Uterus (tissue), 4 donors: ENCODE results near the gene STRN. TPM values are rescaled to one million over a fixed set of nuclear protein-coding genes. Genes with fewer than 3 reads are reported as not detected.

Experiments used
- DNase-seq, 2 donors: peaks; one replicate each; pipeline ENCODE4 v3.0.0-alpha.2; 2019 to 2020
- H3K27ac ChIP-seq, 2 donors: fragments of 200-600 bp; sonication (generic); 1 replicate in 1 of 2; 2 replicates in 1 of 2; pipeline ENCODE4 v1.5.1; 2016 to 2018
- H3K27me3 ChIP-seq, 2 donors: fragments of 200-600 bp; sonication (generic); one replicate each; pipeline ENCODE4 v1.5.1; 2018 to 2019; ENCODE audit warnings: control low read depth in 1 of 2
- H3K36me3 ChIP-seq, 2 donors: fragments of 200-600 bp; sonication (generic); one replicate each; pipeline ENCODE4 v1.5.1; 2019; ENCODE audit warnings: control low read depth in 1 of 2
- H3K4me1 ChIP-seq, 2 donors: fragments of 200-600 bp; sonication (generic); one replicate each; pipeline ENCODE4 v1.5.1; 2018 to 2019; ENCODE audit warnings: control low read depth in 1 of 2
- H3K4me3 ChIP-seq, 2 donors: fragments of 200-600 bp; sonication (generic); 1 replicate in 1 of 2; 2 replicates in 1 of 2; pipeline ENCODE4 v1.5.1; 2018 to 2019; ENCODE audit warnings: mild to moderate bottlenecking in 1 of 2
- H3K9me3 ChIP-seq, 2 donors: fragments of 200-600 bp; sonication (generic); one replicate each; pipeline ENCODE4 v1.5.1; 2019; ENCODE audit warnings: control low read depth in 1 of 2
- POLR2A ChIP-seq, 2 donors: fragments of 450-650 bp; IDR thresholded peaks; one replicate each; pipeline ENCODE4 v1.6.1; 2016; ENCODE audit warnings: antibody characterized with exemption in 2 of 2, mild to moderate bottlenecking in 1 of 2, moderate library complexity in 1 of 2
- intact Hi-C: fragments of 100-400 bp; cut with DNase I; formaldehyde crosslinking; loops from one replicate; pipeline ENCODE4 v1.15.1; 2023; ENCODE audit warnings: low total_unique reads
- total RNA-seq, 4 donors: library from RNA; depleted of rRNA in 3 of 4; stranded (reverse); fragments of >200 nt in 3 of 4; gene quantifications; one replicate each; pipeline versions ENCODE4 v1.1.0 to v1.2.4, GENCODE V29; 2014 to 2023
- TF ChIP-seq, protein P1 (sequence below), 4 experiments: fragments of 200-600 bp in 2 of 4; fragments of 450-650 bp in 2 of 4; sonication (generic) in 2 of 4; IDR thresholded peaks; one replicate each; pipeline ENCODE4 v1.5.1; 2016 to 2019; ENCODE audit warnings: antibody characterized with exemption in 4 of 4, mild to moderate bottlenecking in 2 of 4, moderate library complexity in 1 of 4
- donor health status: DM: yes; HTN: yes; CAD: no.

Gene STRN
- total RNA-seq, 4 donors from 2014 or later, result 12.0 to 29.0 (median 20.2) TPM

DNA sequence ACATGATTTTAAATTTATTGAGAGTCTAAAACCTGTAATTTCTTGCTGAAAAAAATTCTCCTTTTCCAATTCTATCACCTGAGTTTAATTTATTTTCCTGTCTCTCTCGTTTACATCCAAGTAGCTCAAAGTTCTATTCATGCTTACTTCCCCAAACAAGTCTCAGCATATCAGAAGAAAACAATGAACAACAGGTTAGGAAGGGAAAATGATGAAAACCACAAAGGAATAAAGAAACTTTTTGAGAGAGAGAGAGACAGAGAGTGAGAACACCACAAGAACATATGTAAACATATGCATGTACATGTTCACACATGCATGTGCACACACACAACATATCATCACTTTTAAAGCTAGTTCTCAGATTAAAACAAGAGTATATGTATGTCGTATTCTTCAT, 112.1 kb downstream of the STRN start:
- intact Hi-C loops, result no loop called here
- no peaks in the 10 kb centered on the region for H3K4me1 ChIP-seq
- no peaks in the 10 kb centered on the region for H3K36me3 ChIP-seq
- no peak for DNase-seq
- no peak for TF ChIP-seq POLR2A (IDR thresholded peaks at IDR 0.05)
- TF ChIP-seq, protein P1, sequence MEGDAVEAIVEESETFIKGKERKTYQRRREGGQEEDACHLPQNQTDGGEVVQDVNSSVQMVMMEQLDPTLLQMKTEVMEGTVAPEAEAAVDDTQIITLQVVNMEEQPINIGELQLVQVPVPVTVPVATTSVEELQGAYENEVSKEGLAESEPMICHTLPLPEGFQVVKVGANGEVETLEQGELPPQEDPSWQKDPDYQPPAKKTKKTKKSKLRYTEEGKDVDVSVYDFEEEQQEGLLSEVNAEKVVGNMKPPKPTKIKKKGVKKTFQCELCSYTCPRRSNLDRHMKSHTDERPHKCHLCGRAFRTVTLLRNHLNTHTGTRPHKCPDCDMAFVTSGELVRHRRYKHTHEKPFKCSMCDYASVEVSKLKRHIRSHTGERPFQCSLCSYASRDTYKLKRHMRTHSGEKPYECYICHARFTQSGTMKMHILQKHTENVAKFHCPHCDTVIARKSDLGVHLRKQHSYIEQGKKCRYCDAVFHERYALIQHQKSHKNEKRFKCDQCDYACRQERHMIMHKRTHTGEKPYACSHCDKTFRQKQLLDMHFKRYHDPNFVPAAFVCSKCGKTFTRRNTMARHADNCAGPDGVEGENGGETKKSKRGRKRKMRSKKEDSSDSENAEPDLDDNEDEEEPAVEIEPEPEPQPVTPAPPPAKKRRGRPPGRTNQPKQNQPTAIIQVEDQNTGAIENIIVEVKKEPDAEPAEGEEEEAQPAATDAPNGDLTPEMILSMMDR (IDR thresholded peaks at IDR 0.05), result no peak
- no peak overlapping the region for H3K27ac ChIP-seq
- H3K9me3 ChIP-seq, result no peaks in the 10 kb centered on the region
- no peaks in the 10 kb centered on the region for H3K27me3 ChIP-seq
- H3K4me3 ChIP-seq, result no peak overlapping the region

GRCh38 chr2:36849265-36849664, 117.1 kb downstream of the STRN start:
- TF ChIP-seq, protein P1 (IDR thresholded peaks at IDR 0.05), result no peak
- no peak for DNase-seq
- no peaks in the 10 kb centered on the region for H3K27me3 ChIP-seq
- no peaks in the 10 kb centered on the region for H3K4me1 ChIP-seq
- H3K9me3 ChIP-seq, result no peaks in the 10 kb centered on the region
- no peaks in the 10 kb centered on the region for H3K36me3 ChIP-seq
- H3K27ac ChIP-seq, result no peak overlapping the region
- intact Hi-C loops, result no loop called here
- no peak overlapping the region for H3K4me3 ChIP-seq

GRCh38 chr2:36843838-36844237, 122.5 kb downstream of the STRN start:
- Histone ChIP-seq H3K36me3 (no peaks in the 10 kb centered on the region), H3K27me3 (no peaks in the 10 kb centered on the region), H3K27ac (no peak overlapping the region), H3K4me1 (no peaks in the 10 kb centered on the region), H3K9me3 (no peaks in the 10 kb centered on the region), H3K4me3 (no peak overlapping the region)
- TF ChIP-seq, protein P1 (IDR thresholded peaks at IDR 0.05), result no peak
- TF ChIP-seq POLR2A (IDR thresholded peaks at IDR 0.05), result no peak
- intact Hi-C loops, result no loop called here
- DNase-seq, result no peak

DNA sequence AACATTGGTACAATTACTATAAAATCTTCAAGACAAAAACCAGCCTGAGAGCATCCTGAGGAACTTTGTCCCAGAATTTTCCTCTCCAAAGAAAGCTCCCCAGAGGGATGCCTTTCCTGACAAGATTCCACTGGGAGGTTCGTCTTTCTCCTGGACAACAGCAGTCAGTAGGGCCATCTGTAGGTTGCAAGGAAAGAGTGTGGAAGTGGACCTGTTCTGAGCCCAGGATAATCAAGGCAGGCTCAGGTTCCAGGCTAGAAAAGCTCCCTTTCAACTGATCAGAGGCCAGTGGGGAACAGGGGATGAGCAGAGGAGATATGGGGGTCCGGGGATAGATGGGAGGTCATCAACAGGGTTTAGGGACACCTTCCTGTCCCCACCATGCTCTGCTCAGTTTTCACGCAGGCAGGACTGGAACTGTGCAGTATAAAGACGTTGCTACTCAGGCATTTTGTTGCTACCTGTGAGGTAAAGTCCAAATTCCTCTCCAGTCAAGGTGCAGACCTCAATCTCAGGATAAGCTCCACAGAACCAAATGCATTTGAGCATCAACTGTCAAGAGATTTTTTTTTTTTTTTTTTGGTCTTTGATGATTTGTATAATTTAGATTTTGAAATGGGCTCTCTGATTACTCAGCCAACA, 126.2 kb downstream of the STRN start:
- Histone ChIP-seq H3K4me3 (no peak overlapping the region), H3K27ac (no peak overlapping the region), H3K27me3 (no peaks in the 10 kb centered on the region), H3K4me1 (no peaks in the 10 kb centered on the region), H3K9me3 (no peaks in the 10 kb centered on the region), H3K36me3 (no peaks in the 10 kb centered on the region)
- DNase-seq, result no peak
- intact Hi-C loops, result no loop called here
- TF ChIP-seq POLR2A (IDR thresholded peaks at IDR 0.05), result no peak
- TF ChIP-seq, protein P1 (IDR thresholded peaks at IDR 0.05), result no peak

DNA sequence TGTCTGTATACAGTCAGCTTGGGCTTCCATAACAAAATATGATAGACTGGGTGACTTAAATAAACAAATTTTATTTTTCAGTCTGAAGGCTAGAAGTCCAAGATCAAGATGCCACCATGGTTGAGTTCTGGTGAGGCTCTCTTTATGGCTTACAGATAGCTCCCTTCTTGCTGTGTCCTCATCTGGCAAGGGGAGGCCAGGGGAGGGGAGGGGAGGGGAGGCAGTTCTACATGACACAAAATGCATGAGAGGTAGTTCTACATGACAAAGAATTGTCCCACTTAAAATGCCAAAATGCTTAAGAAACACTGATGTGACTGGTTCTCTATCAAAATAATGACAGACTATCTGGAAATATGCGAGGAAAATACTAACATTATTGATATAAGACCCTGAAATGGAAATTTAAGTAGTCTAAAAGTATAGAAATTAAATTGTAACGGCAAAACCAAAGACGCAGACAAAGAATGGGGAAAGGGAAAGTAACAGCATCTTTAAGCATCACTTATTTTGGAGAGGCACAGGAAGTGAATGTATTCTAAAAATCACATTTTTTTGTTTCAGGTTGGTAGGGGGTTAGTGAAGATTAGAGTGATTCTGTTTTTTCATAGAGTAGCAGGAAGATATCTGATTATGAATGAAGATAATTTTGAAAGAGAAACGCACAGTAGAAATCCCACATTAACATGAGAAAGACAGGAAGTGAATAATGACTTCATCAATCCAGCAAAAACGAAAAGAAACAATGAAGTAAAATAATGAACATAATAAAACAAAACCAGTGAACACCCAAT, 131.4 kb downstream of the STRN start:
- no peak for DNase-seq
- Histone ChIP-seq H3K9me3 (no peaks in the 10 kb centered on the region), H3K36me3 (no peaks in the 10 kb centered on the region), H3K27me3 (no peaks in the 10 kb centered on the region), H3K4me1 (no peaks in the 10 kb centered on the region), H3K27ac (no peak overlapping the region), H3K4me3 (no peak overlapping the region)
- no peak for TF ChIP-seq POLR2A (IDR thresholded peaks at IDR 0.05)
- TF ChIP-seq, protein P1 (IDR thresholded peaks at IDR 0.05), result no peak
- intact Hi-C loops, result no loop called here
